SH-SY5Y (cell line): Measurements from ENCODE around the gene ANO4.

Experiments used
- GATA2 ChIP-seq: IDR thresholded peaks from 2 replicates; pipeline ENCODE4 v1.6.1; 2011; ENCODE audit warnings: mild to moderate bottlenecking, low read depth, low read length
- GATA3 ChIP-seq: IDR thresholded peaks from 2 replicates; pipeline ENCODE4 v1.6.1; 2011; ENCODE audit warnings: low read depth, mild to moderate bottlenecking, low read length, moderate library complexity

- no peak for TF ChIP-seq GATA3
- no peak for TF ChIP-seq GATA2
Observed at GRCh38 chr12:100830003-100830795, 35.6 kb downstream of the ANO4 start.
